Suppressor macrophage treated with lipopolysaccharide for 4 hours (primary cell): ENCODE measurements around the gene MLLT3.

Experiments used
- DNase-seq: peaks from one replicate; pipeline ENCODE4 v3.0.0-alpha.2; 2020

The MLLT3 gene

DNA sequence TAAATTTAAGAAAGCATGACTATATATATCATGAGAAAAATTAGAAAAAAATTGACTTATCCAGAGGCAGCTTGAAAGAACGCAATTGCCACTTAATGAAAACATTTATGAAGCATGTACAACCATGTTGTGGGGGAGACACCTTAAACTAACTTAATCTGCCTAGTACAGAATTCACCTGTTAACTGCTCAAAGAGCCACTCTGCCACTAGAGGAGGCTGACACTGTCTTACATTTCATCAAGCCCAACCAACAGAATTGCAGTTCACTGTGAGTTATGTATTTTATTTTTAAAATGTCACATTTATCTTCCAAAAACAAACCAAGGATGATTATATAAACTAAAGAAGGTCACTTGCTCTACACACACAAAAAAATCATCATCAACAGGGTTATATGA, 252.9 kb downstream of the MLLT3 start:
- no peak for DNase-seq

DNA sequence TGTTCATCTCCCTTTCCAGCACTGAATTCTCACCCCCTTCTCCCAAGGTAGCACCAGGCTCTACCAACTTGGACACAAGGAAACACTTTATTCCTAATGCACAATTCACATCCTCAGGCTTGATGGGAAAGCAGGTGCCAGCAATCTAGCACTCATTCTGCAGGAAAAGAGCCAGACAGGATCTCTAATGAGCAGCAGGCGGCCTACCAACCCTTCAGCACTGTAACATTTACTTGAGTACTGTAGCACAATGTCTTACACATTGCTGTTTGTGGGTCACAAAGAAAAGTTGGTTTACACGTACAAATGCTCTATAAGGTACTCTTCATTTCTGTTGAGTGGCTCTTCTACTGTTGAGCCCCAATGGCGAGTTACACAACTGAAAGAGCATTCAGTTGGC, 254.4 kb downstream of the MLLT3 start:
- no peak for DNase-seq

DNA sequence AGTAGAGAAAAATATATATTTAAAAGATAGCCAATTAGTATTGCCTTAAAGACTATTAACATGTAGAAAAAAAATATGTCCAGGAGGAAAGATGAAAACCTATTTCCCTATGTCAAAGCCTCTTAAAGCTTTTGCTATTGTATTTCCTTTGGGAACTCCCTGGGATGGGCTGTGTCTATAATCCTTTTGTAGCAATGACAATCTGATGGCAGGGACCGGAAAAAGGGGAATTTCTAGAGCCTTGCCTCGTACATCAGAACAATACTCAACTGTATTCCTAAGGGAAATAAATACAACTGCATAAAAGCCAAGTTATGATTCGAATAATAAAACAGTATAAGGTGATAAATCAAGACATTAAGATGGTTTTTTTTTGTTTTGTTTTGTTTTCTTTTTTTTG, 257.3 kb downstream of the MLLT3 start:
- DNase-seq = no peak

DNA sequence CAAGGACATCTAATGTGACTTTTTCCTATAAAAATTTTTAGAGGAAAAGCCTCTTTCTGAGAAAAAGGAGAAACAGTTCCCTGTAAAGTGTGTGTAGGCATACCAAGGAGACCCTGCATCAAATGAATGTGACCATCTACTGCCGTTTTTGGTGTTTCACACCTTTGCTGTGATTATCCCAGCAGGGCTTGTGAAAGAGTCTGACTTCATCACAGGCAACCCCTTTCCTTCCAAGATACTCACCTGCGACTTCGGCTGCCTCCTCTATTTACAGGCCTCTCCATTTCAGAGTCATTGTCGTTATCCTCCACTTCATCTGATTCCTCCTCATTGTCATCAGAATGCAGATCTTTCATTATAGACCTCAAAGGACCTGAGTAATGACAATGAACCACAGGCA, 259.1 kb downstream of the MLLT3 start:
- DNase-seq = no peak

DNA sequence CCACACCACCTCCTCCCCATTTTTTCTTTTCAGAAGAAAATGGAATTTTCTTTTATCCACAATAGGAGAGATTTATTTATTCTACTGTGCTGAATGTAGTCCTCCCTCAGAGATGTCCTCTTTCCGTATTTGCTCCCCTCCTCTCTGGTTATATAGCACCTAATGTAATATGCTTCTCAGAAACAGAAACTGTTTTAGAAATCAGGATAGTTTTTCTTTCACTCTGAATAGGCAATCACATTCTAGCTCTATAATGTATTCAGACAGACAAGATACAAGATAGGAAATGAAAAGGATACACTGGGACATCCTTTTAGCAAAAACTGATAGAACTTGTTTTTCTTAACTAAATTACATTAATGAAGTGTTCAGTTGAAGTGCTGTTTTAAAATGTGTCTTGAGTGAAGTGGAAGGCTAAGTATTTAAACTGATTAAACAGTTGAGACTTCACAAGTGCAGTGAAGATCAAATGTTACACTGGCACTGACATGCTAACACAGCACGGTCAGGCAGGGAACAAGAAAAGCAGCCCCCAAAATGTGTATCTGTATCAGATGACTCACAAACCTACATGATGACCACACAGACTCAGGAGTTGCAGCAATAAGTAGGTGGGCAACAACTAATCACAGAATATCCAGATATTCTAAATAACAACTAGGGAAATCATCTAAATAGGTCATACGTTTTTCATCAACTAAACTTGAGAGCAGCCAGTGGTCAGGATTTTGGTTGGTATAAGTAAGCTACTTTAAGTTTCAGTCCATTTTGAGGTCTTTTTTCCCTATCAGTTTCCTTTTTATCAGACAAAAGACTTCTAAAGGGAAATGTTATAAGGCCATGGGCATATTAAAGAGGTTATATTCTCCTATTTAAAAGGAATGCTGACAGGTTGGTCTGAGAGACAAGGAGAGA, 260.4 kb downstream of the MLLT3 start:
- no peak for DNase-seq

DNA sequence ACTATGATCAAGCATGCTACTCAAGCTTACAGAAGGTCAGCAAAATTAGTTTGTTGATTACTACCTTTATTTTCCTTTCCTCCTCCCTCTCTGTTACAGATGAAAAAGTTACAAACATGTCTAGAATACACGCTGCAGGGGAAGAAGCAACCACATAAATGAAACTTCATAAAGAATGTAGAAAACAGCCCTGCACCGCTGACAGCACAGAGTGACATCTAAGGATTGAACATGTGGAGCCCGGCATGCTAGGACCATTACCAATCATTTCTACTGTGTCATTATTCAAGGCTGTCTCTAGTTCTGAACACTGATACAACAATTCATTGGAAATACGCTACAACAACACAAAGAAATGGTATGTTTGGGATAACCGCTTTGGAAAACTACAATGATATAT, 261.1 kb downstream of the MLLT3 start:
- DNase-seq = no peak

DNA sequence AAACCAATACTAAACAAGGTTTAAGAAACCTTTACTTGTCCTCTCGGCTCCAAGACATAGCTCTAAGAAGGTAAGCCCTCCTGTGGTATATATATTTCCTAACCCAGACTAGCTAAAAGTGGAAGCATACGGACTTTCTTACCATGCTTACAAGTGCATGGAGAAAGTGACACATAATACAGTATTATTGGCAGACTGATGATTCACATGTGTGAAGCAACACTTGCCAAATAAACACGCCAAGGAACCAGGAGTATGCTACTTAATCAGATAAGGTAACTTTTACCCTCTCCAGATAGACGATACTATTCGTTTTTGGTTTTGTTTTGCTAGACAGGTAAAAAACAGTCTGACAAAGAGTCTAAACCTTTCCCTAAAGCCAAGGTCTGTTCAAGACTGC, 264.1 kb downstream of the MLLT3 start:
- peak; percentile 18 for DNase-seq

DNA sequence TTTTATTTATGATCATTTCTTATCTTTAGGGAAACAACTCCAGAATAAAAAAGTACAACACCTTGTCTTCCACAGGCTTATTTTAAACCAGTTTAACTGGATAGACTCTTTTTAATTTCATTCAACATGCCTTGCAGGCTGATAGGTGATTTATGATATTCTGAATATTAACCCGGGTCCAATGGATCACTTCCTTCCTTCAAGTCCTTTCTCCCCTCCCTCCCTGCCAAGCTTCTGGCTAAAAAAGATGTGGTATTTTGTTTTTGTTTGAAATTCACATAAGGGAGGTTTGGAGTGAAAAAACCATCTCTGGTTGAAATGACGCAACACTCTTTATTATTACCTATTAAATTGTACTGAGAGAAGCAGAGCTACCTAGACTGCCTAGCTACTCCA, 265.3 kb downstream of the MLLT3 start:
- DNase-seq = no peak

DNA sequence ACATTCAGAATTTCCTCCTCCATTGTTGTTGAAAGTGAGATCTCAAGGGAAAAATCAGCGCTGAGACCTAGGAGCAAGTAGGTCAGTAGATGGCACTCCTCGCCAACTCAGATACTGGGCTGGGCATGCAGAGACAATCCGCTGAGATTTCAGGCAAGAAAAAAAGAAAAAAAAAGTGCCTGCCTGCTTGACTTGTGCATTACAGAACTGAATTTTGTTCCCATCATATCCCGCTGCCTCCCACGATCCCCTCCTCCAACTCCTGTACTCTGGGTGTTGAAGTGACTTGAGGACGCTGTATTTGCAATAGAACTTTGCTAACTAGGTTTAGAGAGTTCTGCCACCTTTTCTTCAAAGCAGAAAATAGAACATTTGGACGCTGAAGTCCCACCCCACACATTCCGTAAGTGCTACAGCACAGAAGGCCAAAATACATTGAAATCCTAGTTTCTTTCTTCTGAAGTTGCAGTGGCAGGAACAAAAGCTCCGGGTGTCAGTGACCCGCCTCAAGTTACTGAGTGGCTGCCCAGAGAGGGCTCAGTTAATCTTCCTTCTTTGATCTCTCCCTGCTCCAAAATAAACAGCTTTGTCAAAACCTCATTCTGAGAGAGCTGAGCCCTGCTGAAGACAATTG, 265.8 kb downstream of the MLLT3 start:
- peak; percentile 46 for DNase-seq

DNA sequence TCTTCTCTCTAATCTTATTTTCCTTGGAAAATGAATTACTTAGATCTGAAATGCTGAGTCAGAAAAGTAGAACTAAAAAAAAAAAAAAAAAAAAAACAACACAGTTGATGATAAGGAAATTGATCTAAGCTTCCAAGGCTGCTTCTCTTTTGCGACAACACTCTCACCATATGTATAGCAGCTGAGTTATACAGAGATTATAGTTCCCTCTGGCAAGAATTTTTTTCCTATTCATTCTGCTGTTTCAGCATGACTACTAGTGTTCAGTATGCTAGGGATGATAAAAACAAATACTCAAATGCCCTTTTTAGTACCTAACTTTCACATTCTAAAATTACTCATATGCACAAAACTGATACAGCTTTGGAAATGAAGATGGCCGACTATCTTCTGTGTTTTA, 267.3 kb downstream of the MLLT3 start:
- DNase-seq = no peak

DNA sequence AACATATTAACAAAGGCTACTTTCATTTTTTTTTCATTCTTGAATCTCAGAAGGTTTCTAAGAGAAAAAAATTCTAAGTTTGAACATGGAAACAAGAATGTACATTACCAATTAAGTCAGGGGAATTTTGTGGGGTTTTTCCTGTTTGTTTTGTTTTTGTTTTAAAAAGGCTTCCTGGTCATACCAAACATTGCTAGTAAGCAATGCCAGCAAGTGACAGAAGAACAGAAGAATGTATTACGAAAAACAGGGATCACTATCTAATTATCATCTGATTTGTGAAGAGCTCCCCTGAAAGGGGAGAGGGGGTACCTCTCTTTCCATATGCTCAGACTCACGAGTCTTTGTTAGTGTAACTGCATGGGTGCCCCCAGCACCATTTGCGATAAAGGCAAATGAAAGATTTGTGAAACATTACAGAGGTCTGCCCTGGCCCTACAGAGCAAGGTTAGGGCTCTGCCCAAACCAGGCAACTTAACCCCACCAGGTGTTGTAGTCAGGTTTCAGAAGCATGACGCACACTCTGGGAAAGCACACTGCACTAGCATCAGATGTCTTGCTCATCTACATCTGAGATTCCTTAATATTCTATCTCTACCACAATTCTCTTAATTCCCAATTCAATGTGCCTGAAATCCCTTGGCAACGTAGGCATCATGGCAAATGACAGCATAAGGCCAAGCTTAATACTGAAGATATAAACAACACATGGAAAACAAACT, 268.2 kb downstream of the MLLT3 start:
- no peak for DNase-seq

DNA sequence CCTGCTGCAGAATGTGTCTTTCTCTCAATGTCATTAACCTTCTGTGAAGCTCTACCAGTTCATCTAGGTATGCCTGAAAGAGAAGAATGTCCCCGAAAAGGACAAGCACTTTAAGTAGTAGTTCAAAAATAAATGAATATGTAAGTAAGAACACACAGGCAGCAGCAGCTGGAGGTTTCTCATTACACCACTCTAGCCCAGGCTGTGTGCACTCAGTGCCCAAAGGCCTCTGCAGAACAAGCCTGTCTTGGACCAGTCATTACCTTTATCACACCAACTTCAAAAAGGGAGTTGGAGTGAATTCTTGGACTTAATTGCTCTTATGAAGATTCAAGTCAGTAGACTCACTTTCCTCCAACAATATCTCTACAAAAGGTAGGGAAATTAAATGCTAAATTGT, 268.8 kb downstream of the MLLT3 start:
- no peak for DNase-seq

DNA sequence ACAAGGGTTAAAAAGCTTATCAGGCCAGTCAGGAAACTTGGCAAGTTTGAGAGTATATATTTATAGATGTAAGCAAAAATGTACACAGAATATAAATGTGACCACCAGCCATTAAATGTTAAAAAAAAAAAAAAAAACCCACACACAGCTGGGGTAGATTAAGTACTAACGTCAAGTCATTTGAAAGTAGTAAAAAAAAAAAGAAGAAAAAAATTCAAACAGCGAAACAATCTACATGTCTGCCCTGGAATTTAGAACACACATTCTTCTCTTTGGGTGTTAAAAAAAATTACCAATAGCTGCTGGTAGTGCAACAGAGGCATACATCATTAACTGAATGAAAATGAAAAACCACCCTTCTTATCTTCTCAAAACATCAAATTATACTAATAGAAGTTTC, 269.7 kb downstream of the MLLT3 start:
- DNase-seq = no peak

DNA sequence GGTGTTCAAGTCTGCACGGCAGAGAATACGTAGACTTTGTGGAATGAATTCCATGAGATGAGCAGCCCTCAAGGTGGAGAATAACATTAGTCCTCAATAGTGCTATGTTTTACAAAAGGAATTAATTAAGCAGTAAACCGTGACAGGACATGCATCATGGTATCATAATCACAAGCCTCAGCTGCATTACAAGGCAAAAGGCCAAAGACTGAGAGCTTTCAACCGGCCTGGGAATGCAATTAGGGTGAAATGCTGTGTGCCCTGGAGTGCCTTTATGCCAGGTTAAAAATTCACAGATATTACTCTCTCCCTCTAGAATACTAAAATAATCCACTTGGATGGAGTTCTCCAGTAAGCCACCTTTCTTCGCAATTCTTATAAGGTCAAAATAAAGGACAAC, 270.6 kb downstream of the MLLT3 start:
- no peak for DNase-seq

DNA sequence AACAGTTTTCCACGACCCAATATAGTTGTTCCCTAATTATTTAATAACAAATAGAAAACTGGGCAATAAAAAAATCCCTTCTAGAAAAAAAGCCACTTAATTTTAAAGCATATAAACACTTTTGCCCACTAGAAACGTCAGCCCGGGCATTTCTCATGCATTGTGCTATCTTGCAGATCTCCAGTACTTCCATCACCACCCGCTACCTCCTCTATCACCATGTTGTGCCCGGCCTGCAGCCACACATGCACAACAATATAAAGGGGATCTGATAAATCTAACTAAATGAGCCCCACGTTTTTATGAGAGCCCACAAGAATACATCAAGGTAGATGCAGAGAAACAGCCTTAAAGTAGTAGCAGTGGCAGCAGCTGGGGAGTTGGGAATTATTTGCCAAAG, 272.7 kb downstream of the MLLT3 start:
- DNase-seq = no peak

DNA sequence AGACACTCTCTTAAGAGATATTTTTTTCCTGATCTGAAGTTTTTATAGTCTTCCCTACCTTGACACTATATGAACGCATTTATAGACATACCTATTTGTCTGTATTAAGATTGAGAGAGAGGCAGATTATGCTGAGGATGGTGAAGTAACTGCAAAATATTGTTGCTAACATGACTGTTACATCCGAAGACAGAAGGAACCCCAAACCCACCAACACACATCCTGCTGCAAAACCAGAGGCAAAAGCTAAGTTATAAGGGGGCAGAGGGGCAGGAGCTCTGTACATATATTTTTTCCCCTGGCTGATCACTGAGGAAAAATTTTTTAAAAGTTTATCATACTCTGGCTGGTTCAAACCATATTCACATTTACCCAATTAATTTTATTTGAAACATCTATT, 279.0 kb downstream of the MLLT3 start:
- no peak for DNase-seq

DNA sequence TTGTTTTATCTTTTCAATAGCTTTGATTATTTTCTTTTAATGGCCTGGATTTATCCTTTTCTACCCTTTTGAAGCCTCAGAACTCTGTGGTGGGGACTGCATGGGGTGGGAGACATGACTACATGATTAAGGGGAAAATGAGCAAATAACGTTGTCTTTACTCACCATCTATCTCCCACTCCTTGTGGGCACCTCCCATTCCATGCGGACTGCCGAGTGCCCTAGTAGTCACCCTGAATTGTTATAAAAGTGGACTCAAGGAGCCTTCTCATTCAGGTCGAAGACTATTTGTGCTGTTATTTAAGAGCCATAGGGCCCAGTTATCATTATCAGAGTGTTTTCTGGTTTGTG, 281.8 kb downstream of the MLLT3 start:
- DNase-seq = no peak

DNA sequence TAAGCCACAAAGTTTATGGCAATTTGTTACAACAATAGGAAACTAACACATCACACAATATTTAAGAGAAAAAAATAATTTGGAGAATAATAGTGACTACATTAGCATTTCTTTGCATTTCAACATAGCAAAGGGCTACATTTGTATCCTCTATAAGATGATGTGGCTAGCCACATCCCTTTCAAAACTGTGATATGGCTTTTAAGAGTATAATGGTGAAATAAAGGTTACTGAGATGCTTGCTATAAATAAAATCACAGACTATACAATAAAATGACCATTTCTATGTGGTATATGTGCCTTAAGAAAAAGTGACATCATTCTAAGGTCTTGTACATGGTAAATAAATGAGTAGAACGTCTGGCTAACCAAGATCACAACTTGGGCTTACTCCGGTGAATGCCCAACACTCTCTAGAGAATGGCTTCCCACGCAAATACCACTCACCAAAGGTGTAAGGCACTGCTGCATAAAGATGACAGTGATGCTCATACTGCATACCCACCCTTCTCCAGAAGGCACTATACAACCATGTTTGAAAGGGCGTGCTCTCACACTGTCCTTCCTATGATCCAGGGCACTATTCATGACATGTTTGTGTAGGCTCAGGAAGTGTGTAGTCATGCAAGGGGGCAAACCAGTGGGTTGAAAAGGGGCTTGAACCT, 286.5 kb downstream of the MLLT3 start:
- DNase-seq = no peak

DNA sequence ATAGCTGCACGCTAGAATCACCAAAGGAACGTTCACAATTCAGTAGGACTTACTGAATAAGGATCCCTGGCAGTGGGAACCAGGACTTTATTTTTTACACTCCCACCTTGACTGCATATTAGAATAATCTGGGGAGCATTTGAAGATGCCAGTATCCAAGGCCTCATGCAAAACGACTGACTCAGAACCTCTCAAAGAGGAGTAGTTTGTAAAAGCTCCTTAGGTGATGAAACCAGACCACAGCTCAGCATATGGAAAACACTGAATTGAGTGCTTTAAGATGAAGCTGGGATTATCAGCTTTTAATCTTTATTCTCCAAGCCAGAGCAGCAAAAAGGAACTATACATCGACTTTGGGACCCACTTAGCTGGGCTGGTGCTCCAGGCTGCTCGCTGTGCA, 288.3 kb downstream of the MLLT3 start:
- no peak for DNase-seq

DNA sequence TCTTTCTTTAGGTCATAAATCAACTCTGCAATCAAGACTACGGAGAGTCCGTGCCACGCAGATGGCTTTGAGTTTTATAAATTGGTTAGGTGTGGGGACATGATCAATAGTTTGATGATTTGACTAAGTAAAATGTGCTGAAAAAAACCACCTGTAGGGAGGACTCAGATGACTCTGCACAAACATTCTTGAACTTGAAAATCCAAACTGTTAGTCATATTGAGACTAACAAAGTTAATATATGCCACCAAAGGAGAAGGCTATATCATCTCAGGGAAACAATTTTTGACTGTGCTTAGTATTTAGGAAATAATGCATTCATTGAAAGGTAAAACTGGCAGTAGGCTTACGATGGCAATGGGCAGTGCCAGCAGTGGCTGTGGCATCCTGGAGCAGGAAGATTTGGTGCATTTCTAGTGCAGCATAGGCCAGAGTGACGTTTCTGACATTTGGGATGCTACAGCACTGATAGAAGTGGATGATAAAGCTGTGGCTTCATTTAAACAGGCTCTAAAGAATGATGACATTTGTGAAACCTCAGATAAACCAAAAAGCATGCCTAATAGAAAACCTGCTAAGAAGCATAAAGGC, 291.1 kb downstream of the MLLT3 start:
- DNase-seq = no peak

DNA sequence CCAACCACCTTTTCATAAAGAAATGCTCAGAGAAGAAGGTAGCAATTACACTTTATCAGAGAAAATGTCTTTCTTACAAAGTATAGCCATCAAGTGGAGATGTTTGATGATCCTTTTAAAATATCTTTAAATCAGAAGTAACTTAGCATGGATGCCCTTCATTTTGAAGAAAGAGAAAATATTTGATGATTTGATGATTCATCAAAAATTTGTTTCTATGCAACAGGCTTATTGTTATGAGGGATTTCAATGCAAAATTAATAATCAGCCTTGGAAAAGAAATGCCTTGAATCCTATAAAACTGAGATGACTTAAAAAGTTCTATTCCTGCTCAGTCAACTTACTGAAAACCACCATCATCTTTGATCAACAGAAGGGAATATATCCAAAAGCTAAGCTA, 291.6 kb downstream of the MLLT3 start:
- DNase-seq = no peak

DNA sequence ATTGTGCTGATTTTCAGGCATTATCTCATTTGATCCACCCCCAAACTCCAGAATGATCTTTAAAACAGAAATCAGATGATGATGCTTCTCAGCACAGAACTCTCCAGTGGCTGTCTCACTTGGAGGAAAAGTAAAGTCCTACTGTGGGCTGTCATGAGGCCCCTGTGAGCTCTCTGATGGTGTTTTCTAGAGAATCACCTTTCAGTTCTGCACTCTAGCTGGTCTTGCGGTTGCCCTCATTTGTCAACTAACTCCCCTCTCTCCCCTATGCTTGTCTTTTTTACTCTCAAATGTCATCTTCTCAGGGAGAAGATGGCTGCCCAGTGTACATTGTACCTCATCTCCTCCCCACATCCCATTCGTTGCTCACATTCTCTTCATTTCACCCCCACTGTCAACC, 295.8 kb downstream of the MLLT3 start:
- no peak for DNase-seq

DNA sequence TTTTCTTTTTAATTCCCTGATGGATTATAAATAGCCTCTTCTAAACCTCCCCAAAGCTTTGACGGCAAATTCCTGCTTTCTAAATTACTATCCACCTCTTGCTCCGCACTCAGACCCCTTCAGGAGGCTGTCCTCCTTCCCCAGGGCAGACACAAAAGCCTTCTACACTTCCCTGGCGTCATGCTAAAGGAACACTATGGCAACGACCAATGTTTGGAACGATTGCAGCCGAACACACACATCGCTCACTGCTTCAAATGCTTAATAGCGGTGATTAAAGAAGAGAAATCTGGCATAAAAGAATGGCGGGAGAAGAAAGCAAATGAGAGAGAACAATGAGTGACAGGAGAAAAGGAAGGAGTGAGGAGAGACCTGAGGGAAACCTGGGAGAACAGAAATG, 297.3 kb downstream of the MLLT3 start:
- DNase-seq = no peak
